C4-2B (cell line): Measurements from ENCODE around the gene PGA3.
"Not testable (repeated sequence)": the region's sequence is repeated elsewhere in the genome, so short reads cannot be mapped to it uniquely, and the experiment has no call there.

Source experiments
- ZFX ChIP-seq: fragments of 450-650 bp; IDR thresholded peaks from 2 replicates; pipeline ENCODE4 v1.6.1; 2017
- TF ChIP-seq, protein P1 (sequence below): fragments of 450-650 bp; conservative IDR thresholded peaks from 2 replicates; pipeline ENCODE4 v1.5.1; 2017; ENCODE audit warnings: mild to moderate bottlenecking

GRCh38 chr11:61252332-61252731 lies 49.0 kb downstream of the PGA3 start:
- TF ChIP-seq, protein P1, sequence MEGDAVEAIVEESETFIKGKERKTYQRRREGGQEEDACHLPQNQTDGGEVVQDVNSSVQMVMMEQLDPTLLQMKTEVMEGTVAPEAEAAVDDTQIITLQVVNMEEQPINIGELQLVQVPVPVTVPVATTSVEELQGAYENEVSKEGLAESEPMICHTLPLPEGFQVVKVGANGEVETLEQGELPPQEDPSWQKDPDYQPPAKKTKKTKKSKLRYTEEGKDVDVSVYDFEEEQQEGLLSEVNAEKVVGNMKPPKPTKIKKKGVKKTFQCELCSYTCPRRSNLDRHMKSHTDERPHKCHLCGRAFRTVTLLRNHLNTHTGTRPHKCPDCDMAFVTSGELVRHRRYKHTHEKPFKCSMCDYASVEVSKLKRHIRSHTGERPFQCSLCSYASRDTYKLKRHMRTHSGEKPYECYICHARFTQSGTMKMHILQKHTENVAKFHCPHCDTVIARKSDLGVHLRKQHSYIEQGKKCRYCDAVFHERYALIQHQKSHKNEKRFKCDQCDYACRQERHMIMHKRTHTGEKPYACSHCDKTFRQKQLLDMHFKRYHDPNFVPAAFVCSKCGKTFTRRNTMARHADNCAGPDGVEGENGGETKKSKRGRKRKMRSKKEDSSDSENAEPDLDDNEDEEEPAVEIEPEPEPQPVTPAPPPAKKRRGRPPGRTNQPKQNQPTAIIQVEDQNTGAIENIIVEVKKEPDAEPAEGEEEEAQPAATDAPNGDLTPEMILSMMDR: not testable (repeated sequence)
- TF ChIP-seq ZFX: not testable (repeated sequence)
